ENCODE measurements around the gene TET3.

TET3 gene

DNA sequence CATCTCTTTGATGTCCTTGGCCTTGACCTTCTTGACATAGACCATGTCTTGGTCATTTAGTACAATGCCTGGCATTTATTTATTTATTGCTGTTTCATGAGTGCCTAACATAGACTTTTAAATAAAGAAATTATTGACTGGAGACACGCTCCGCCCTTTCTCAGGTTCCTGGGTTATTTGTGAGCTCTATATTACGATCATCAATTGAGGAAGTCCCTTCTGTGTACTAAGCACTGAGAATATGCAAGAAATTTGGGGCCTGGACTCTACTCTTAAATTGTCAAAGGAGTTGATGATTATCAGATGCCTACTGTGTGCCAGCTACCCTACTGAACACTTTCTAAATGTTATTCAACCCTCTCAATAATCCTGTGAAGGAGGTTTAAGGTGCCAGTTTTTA, 19.7 kb upstream of the TET3 start:
- no peak for DNase-seq

DNA sequence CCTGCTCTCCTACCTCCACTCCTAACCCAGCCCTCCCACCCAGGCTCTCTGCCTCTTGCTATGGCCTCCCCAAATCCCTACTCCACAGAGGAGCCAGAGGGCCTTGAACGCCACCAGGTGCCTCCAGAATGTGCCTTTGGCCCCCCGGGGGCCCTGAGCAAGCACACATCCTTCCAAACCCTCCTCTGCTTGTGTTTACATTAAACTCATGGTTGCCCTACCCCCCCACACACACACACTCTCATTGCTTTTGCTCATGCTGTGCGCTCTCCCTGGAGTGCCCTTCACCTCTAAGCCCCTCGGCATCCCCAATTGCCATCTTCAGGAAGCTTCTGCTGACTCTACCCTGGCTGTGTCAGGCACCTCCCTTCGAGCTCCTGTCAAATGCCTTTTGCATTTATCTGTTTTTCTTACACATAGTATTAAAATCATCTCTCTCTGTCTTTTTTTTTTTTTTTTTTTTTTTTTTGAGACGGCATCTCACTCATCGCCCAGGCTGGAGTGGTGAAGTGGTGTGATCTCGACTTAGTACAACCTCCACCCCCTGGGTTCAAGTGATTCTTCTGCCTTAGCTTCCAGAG, 16.3 kb upstream of the TET3 start:
- no peak for DNase-seq

DNA sequence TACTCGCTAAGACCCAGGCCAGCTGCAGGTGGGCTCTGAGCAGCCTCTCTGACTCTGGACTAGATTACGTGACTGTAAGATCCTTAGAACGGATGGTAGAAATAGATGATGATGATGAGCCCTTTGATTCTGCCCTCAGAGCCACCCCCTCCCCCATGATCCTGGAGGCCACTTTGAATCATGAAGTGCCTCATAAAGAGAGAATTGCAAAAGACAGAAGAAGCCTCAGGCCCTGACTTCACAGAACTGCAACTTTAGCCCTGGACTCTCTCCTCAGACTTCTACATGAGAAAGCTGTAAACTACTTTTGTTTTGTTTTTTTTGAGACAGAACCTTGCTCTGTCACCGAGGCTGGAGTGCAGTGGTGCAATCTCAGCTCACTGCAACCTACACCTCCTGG, 15.4 kb upstream of the TET3 start:
- DNase-seq: no peak

DNA sequence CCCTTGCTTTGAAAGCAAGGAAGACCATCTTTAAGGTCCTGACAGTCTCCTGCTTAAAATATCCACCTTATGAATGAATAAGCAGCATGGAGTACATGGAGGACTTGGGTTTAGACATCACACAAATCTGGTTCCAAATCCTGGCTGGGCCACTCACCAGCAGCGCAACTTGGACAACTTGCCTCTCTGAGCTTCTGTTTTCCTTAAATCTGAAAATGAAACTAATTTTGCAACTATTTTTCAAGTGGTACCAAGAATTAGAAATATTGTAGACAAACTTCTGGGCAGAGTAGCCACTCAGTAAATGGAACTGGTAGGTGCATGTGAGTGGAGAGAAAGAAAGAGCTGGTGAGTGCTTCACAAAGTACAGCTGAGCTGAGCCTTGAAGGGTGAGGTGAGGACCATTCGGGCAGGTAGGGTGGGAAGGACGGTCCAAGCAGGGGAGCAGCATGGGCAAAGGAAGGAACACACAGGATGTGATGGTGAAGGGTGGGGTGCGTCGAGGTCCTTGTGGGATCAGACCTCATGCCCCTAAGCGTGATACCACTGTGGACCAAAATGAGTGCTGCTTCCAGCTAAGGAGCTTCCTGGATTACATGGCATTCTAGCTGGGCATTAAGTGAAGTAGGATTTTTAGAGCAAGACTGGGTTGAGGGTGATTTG, 14.4 kb upstream of the TET3 start:
- DNase-seq: no peak

GRCh38 chr2:73970850-73971471, 13.7 kb upstream of the TET3 start:
- DNase-seq: peak; percentile 36 to 55

DNA sequence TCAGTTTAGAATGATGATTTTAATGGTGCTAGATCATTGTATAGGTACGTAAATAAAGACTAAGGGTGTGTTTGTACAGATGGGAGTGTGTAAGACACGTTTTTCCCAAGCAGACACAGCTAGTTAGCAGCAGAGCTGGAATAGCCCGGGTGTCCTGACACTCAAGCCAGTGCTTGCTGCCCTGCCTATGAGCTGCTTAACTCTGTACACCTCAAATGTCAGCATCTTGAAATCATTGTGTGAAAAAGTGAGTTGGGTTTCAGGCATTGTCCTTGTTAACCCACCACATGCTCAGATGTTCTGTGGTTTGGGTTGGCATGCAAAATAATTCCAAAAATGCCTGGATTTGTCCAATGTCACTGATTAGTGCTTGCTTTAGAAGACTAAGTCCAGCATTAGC, 13.0 kb upstream of the TET3 start:
- no peak for DNase-seq

- no peak for DNase-seq
Observed at GRCh38 chr2:73972846-73973245, 11.9 kb upstream of the TET3 start.

- DNase-seq: no peak
Observed at GRCh38 chr2:73975731-73976130, 9.0 kb upstream of the TET3 start.

DNA sequence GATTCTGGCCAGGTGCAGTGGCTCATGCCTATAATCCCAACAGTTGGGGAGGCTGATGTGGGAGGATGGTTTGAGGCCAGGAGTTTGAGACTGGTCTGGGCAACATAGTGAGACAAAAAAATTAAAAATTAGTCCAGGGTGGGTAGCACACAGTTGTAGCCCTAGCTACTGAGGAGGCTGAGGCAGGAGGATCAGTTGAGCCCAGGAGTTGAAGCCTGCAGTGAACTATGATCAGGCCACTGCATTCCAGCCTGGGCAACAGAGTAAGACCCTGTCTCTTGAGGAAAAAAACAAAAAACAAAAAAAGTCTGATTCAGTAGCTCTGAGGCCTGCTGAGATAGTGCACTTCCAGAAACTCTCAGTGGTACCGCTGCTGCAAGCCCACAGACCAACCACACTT, 7.9 kb upstream of the TET3 start:
- no peak for DNase-seq

DNA sequence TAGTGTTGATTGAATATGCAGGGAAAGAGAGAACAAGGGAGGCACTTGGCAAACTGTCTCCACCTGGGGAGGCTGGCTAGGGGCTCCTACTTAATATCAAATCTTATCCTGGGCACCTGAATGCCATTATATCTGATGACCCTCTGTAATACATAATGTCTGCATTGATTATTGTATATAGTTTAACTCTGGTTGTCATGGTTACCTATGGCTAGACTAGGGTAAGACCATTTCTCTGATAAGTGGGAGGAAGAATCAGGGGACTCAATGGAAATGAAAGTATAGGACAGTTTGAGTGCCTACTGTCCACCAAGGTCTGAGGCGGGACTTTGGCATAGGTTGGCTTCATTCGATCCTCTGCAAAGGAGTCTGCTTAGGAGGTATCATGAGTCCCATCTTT, 7.2 kb upstream of the TET3 start:
- no peak for DNase-seq

DNA sequence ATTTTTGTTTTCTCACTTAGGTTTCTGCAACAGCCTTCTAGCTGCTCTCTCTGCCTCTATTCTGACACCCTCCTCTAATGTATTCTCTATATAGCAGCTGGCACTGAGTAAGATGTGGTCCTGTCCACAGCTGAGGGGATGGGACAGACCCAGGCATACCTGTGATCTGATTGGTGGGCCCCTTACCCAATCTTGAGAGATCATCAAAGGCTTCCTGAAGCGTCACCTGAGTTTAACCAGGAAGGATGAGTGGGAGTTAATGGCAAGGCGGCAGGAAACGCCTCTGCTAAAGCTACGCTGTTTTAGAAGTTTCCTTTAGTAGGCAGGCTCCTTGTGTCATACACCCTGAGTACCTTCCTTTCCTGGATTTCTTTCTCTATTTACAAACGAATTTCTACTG, 5.7 kb upstream of the TET3 start:
- peak; percentile 61 to 64 for DNase-seq

DNA sequence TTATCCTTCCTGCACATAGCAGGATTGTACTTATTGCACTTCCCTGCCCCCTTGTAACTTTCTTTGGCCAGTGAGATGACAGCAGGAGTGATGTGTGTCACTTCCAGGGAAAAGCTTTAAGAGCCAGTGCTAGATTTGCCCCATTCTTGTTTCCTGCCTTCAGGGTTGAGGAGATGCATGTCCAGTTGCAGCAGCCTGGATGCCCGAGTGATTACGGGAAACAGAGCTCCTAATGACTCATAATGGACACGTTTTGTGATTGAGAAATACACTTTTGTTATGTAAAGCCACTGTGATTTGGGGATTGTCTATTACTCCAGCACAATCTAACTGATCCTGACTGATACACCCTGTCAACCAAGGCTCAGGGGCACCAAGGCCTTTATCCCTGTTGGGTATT, 5.0 kb upstream of the TET3 start:
- DNase-seq: no peak

- DNase-seq: no peak
Observed at GRCh38 chr2:73980566-73980965, 4.1 kb upstream of the TET3 start.

DNA sequence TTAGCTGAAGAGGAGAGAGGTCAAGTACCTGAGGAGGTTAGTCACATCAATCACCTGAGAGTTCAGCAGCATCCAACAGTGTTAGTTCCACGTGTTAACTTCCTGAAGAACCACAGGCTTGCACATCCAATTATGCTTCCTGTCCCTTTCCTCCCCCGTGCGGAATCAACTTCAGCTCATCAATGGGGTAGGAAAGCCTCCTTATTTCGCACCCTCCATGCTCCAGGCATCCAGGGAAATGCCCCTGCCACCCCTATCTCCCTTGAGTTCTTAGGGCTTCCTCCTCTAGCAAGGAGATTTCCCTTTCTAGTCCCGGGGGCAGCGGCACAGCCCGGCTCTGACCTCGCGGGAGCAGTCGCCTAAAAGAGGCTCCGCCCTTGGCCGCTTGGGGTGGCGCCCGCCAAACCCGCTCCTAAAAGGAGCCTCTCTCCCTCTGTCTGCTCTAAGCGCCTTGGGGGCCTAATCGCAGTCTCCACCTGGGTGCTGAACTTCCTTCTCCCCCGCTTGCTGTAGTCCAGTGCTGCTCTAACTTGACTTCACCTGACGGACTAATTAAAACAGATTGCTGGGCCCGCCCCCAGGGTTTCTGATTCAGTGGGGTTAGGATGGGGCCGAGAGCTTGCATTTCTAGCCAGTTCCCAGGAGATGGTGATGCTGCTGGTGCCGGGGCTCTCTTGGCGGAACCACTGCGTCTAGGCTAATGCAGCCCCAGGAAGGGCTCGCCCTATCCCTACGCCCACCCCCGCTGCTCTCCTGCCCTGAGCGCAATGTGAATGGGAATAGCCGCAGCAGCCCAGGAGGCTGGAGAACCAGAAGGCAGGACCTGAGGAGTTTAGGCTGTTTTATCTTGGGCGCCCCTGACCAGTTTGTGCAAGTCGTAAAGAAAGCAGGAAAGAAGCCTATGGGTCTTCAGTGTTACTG, 3.4 kb upstream of the TET3 start:
- peak in 1 of 2 donors; percentile 64 for DNase-seq

GRCh38 chr2:73982140-73982617, 2.5 kb upstream of the TET3 start:
- no peak for DNase-seq

- DNase-seq: no peak
Observed at GRCh38 chr2:73983322-73984202, 1.1 kb upstream of the TET3 start.

DNA sequence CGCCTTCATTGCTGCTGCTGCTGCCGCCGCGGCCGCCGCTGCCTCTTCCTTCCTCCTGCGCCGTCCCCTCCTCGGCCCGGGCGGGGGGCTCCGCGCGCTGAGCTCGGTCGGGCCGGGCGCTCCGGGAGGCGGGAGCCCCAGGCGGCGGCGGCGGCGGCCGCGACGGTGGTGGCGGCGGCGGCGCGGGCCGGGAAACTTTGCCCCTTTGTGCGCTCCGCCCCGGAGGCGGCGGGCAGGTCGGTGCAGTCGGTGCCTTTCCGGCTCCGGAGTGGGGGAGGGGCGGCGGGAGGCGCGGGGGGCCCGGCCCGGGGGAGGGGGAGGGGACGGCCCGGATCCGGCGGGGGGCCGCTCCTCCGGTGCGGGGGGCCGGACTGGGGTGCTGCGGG, 205 bp downstream of the TET3 start:
- peak; percentile 69 to 74 for DNase-seq

DNA sequence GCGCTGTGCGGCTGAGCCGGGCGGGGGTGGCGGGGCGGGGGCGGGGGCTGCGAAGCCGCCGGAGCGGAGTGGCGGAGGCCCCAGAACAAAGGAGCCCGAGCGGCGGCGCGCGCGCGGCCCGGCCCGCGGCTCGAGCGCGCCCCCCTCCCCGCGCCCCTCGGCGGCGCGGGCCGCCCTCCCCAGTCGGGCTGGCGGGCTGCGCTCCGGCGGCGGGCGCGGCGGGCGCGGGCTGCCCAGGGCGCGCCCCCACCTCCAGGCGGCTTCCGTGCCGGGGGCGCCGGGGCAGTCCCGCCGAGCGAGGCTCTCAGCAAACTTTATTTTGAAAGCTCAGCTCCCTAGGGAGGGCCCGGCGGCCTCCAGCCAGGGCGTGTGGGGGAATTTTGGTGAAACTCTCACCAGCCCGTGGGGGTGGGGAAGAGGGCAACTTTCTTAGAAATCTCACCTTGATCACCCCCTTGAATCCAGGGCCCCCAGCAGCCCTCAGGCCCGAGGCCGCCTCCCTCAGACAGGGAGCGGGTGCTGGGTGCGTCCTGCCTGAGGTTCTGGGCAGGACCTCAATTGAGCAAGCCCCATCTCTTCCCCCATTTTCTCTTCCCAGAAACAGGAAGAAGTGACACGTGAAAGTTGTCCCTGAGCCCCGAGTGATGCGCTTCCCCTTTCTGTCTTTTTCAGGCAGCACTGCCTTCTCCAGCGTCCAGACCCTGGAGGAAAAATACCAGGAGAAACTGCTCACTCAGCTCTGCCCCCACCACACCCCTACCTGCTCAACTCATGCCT, 786 bp downstream of the TET3 start:
- DNase-seq: peak; percentile 75 to 76

- peak; percentile 47 to 57 for DNase-seq
Observed at GRCh38 chr2:73986085-73986681, 1.5 kb downstream of the TET3 start.

DNA sequence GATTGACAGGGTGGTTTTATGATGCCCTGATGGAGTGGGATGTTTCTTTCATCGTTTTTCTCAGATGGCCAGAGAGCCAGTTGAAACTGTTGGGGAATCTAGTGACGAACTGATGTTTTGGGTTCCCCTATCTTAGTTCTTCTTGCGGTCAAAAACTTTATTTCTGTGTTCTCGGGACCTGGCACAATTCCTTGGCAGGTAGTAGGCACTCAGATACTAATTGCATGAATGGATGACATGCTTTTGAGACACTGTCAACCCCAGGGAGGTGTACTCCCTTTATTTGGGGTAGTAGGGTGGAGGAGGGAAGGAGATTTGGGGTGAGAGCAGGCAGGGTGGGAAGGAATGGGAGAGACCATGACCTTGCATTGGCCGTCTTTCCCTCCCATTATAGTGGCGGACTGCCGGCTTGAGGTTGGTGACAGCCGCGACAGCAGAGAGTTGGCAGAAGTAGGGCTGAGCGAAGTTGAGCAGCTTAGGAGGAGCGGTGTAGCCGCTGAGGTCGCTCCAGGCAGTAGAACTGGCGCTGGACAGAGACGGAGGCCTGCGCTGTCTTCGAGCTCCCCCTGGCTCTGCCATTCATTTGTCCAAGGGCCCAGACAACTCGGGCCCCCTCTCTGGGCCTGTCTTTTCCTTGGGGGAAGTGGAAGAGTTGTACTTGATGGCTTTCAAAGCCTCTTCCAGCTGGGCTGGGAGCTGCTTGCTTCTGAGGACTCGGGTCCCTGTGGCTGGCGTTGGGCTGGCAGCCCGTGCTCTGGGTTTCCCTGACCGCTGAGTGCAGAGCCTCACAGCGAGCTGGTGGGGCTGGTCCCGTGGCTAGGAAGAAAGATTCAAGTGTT, 2.6 kb downstream of the TET3 start:
- peak; percentile 39 to 44 for DNase-seq

Data from stimulated activated CD4-positive, alpha-beta T cell treated with anti-CD3 and anti-CD28 coated beads, Interleukin-2, amount 100 ng/mL, for 24 hours (primary cell).